Liver (tissue), 3 donors: ENCODE results near the gene ENO4.

Experiments
- ATF3 ChIP-seq: IDR thresholded peaks from 2 replicates; pipeline ENCODE4 v1.6.1; 2016; ENCODE audit warnings: antibody characterized with exemption
- CTCF ChIP-seq: fragments of 150-350 bp; IDR thresholded peaks from 2 replicates; pipeline ENCODE4 v1.5.1; 2017; ENCODE audit warnings: improper control_type of control experiment, low read depth, low read length; ENCODE audit not compliant: missing input control
- EGR1 ChIP-seq, 2 donors: IDR thresholded peaks; 2 replicates each; pipeline ENCODE4 v1.6.1; 2016 to 2018; ENCODE audit warnings: antibody characterized with exemption in 2 of 2, low read depth in 2 of 2
- FOXA1 ChIP-seq: IDR thresholded peaks from 2 replicates; pipeline ENCODE4 v1.6.1; 2016; ENCODE audit warnings: antibody characterized with exemption
- GABPA ChIP-seq, 2 donors: IDR thresholded peaks in 1 of 2; conservative IDR thresholded peaks in 1 of 2; 2 replicates each; pipeline ENCODE4 v1.6.1; 2016; ENCODE audit warnings: antibody characterized with exemption in 2 of 2, mild to moderate bottlenecking in 1 of 2, moderate library complexity in 1 of 2
- HNF4G ChIP-seq: IDR thresholded peaks from 2 replicates; pipeline ENCODE4 v1.6.1; 2016; ENCODE audit warnings: antibody characterized with exemption
- JUND ChIP-seq, 2 donors: IDR thresholded peaks; 2 replicates each; pipeline ENCODE4 v1.6.1; 2016; ENCODE audit warnings: antibody characterized with exemption in 2 of 2
- MAX ChIP-seq: IDR thresholded peaks from 2 replicates; pipeline ENCODE4 v1.6.1; 2016; ENCODE audit warnings: antibody characterized with exemption
- RAD21 ChIP-seq, 2 donors: IDR thresholded peaks; 2 replicates each; pipeline ENCODE4 v1.6.1; 2016; ENCODE audit warnings: antibody characterized with exemption in 2 of 2, mild to moderate bottlenecking in 2 of 2
- REST ChIP-seq: IDR thresholded peaks from 2 replicates; pipeline ENCODE4 v1.6.1; 2016; ENCODE audit warnings: antibody characterized with exemption, mild to moderate bottlenecking
- SP1 ChIP-seq: IDR thresholded peaks from 2 replicates; pipeline ENCODE4 v1.6.1; 2018; ENCODE audit warnings: antibody characterized with exemption, mild to moderate bottlenecking
- TAF1 ChIP-seq: conservative IDR thresholded peaks from 2 replicates; pipeline ENCODE4 v1.6.1; 2016; ENCODE audit warnings: antibody characterized with exemption, mild to moderate bottlenecking
- YY1 ChIP-seq: IDR thresholded peaks from 2 replicates; pipeline ENCODE4 v1.6.1; 2016; ENCODE audit warnings: antibody characterized with exemption, mild to moderate bottlenecking
- ZBTB33 ChIP-seq: IDR thresholded peaks from 2 replicates; pipeline ENCODE4 v1.6.1; 2016; ENCODE audit warnings: antibody characterized with exemption
- donor health status: healthy.
- donor health status: healthy.

- TF ChIP-seq CTCF (no peak), TAF1 (no peak), REST (no peak), MAX (no peak), RAD21 (IDR thresholded peaks at IDR 0.05) (no peak), ATF3 (no peak), SP1 (no peak), ZBTB33 (no peak), YY1 (no peak), GABPA (IDR thresholded peaks at IDR 0.05 in 1 of 2, conservative IDR thresholded peaks at IDR 0.05 in 1 of 2) (no peak), FOXA1 (no peak), HNF4G (no peak), EGR1 (IDR thresholded peaks at IDR 0.05; ENCODE audit: low read depth in 2 of 2) (no peak), JUND (IDR thresholded peaks at IDR 0.05) (no peak)
Observed at GRCh38 chr10:116857156-116857555, 7.9 kb downstream of the ENO4 start.
